ENCODE measurements around the gene NXPH1. TPM values are rescaled to one million over a fixed set of nuclear protein-coding genes. Genes with fewer than 3 reads are reported as not detected.

Gene NXPH1
- total and polyA plus RNA-seq, 11 donors: not detected

DNA sequence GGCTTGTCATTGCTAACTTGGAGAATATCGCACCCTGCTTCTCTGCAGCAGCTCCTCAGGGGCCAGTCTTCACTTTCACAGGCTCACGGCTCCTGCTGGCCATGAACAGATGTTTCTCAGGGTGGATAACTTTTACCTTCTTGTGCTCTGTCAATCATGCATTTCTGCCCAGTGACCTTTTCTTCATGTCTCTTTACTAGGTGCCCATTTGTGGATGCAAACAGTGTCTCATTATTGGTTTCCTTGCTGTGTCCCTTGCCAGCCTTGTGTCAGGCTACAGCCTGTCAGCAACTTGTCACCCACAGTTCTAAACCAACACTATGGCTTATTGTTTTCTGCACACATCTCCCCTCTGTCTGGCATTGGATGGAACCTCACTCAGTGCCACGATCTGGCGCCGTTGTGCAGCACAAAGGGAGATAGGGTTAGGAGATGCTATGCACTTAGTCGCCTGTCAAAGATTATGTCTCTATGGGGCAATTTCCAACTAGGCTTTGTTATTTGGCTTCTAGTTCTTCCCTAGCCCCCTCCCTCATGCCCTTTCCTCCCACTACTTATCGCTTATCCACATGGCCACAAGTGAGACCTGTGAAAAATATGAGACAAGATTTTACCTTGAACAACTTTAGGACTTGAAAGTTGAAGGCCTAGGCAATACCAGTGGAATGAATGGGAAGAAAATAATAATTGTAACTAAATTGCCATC, 45.7 kb upstream of the NXPH1 start:
- no peak overlapping the region for H3K27ac ChIP-seq
- no peaks in the 10 kb centered on the region for H3K9me3 ChIP-seq
- H3K36me3 ChIP-seq: no peaks in the 10 kb centered on the region
- peak in 2 of 4 donors; percentile 44 to 66 for ATAC-seq
- TF ChIP-seq CTCF (IDR thresholded peaks at IDR 0.05) (no peak), POLR2A (IDR thresholded peaks at IDR 0.05) (no peak)
- H3K27me3 ChIP-seq: peaks cover 0 to 14% (median 0%) of the 10 kb centered on the region in 9 donors
- WGBS, 4 donors: 23 to 34% (median 30%) methylated on average over 7 of the region's 7 CpGs
- H3K4me1 ChIP-seq: no peaks in the 10 kb centered on the region
- intact Hi-C loops (cut with DNase I): no loop called here
- H3K4me3 ChIP-seq: no peak overlapping the region
- no peak for DNase-seq

DNA sequence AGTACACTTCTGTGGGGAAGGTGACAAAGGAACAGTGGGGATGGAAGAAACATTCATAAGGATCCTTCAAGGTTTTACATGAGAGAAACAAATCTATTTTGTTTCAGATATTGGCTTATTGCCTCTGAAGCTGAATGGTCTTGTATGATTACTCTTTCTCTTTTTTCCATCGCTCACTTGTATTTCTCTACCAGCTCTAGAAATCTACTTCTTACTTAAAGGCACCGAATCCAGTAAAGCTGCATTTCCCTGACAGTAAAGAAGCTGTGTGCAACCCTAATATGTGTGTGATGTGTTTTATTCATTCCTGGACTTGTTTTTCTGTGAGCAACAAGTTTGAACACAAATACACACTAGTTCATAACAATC, 45.2 kb upstream of the NXPH1 start:
- Histone ChIP-seq H3K27ac (no peak overlapping the region), H3K4me1 (no peaks in the 10 kb centered on the region), H3K36me3 (no peaks in the 10 kb centered on the region), H3K9me3 (no peaks in the 10 kb centered on the region), H3K27me3 (peaks cover 0 to 20% (median 0%) of the 10 kb centered on the region in 9 donors), H3K4me3 (no peak overlapping the region)
- DNase-seq: no peak
- intact Hi-C loops (cut with DNase I): no loop called here
- no peak for TF ChIP-seq POLR2A (IDR thresholded peaks at IDR 0.05)
- no peak for TF ChIP-seq CTCF (IDR thresholded peaks at IDR 0.05)
- no peak for ATAC-seq
- 87 to 95% (median 91%) methylated on average over 2 of the region's 2 CpGs for WGBS, 4 donors

- Histone ChIP-seq H3K4me1 (no peaks in the 10 kb centered on the region), H3K4me3 (no peak overlapping the region), H3K27me3 (peaks cover 0 to 23% (median 0%) of the 10 kb centered on the region in 9 donors), H3K9me3 (no peaks in the 10 kb centered on the region), H3K36me3 (no peaks in the 10 kb centered on the region), H3K27ac (no peak overlapping the region)
- ATAC-seq (peak in 1 of 4 donors; percentile 62), DNase-seq (peak in 1 of 5 donors; percentile 24)
- WGBS, 4 donors: 29 to 40% (median 30%) methylated on average over 10 of the region's 10 CpGs
- intact Hi-C loops (cut with DNase I): no loop called here
- TF ChIP-seq CTCF (IDR thresholded peaks at IDR 0.05): no peak
- TF ChIP-seq POLR2A (IDR thresholded peaks at IDR 0.05): no peak
Observed at GRCh38 chr7:8389593-8390261, 43.7 kb upstream of the NXPH1 start.

DNA sequence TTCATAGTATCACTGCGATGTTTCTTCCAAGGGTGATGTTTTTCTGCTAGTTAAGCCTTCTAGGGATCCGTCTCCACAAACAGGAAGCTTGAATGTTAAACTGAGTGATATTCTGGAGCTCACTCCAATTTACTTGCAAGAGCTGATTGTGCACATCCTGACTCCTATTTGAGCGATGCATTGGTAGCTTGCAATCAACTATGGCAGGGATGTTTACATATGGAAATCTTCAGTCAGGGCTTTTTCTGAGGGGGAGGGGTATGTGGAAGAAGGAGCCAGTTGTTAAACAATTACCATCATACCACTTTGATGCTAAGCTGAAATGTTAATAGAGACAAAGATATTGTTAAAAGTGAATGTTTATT, 43.2 kb upstream of the NXPH1 start:
- H3K27ac ChIP-seq: no peak overlapping the region
- H3K4me1 ChIP-seq: no peaks in the 10 kb centered on the region
- no peaks in the 10 kb centered on the region for H3K9me3 ChIP-seq
- no peak for DNase-seq
- TF ChIP-seq CTCF (IDR thresholded peaks at IDR 0.05): no peak
- TF ChIP-seq POLR2A (IDR thresholded peaks at IDR 0.05): no peak
- no peaks in the 10 kb centered on the region for H3K36me3 ChIP-seq
- H3K27me3 ChIP-seq: peaks cover 0 to 23% (median 0%) of the 10 kb centered on the region in 9 donors
- 23 to 44% (median 31%) methylated on average over 3 of the region's 3 CpGs for WGBS, 4 donors
- H3K4me3 ChIP-seq: no peak overlapping the region
- intact Hi-C loops (cut with DNase I): no loop called here
- ATAC-seq: no peak
